BLaER1 (cell line): ENCODE results near the gene GPR135.

Experiments used
- H3K27ac ChIP-seq: shearing (Covaris generic); formaldehyde crosslinking; 2 replicates; pipeline ENCODE4 v1.8.1; 2022
- H3K27me3 ChIP-seq: shearing (Covaris generic); formaldehyde crosslinking; 2 replicates; pipeline ENCODE4 v1.8.1; 2022
- H3K36me3 ChIP-seq: shearing (Covaris generic); formaldehyde crosslinking; 2 replicates; pipeline ENCODE4 v1.8.1; 2022
- H3K4me1 ChIP-seq: shearing (Covaris generic); formaldehyde crosslinking; 2 replicates; pipeline ENCODE4 v1.8.1; 2022
- H3K4me2 ChIP-seq: shearing (Covaris generic); formaldehyde crosslinking; 2 replicates; pipeline ENCODE4 v1.8.1; 2022
- H3K4me3 ChIP-seq: shearing (Covaris generic); formaldehyde crosslinking; 2 replicates; pipeline ENCODE4 v1.8.1; 2022
- H3K9ac ChIP-seq: shearing (Covaris generic); formaldehyde crosslinking; 2 replicates; pipeline ENCODE4 v1.8.1; 2022
- H3K9me3 ChIP-seq: shearing (Covaris generic); formaldehyde crosslinking; 2 replicates; pipeline ENCODE4 v1.8.1; 2022
- H4K20me1 ChIP-seq: shearing (Covaris generic); formaldehyde crosslinking; 2 replicates; pipeline ENCODE4 v1.8.1; 2022
- Cebpa-rat ChIP-seq: shearing (Covaris generic); IDR thresholded peaks from 2 replicates; pipeline ENCODE4 v1.8.1; 2022

The GPR135 gene

GRCh38 chr14:59475709-59476108, 10.5 kb upstream of the GPR135 start:
- no peak overlapping the region for H3K4me3 ChIP-seq
- peaks cover 17% of the 10 kb centered on the region for H4K20me1 ChIP-seq
- H3K27ac ChIP-seq = no peak overlapping the region
- H3K9me3 ChIP-seq = no peaks in the 10 kb centered on the region
- H3K9ac ChIP-seq = no peak overlapping the region
- peaks cover 8% of the 10 kb centered on the region for H3K4me1 ChIP-seq
- no peak overlapping the region for H3K4me2 ChIP-seq
- TF ChIP-seq Cebpa-rat = no peak
- peaks cover 61% of the 10 kb centered on the region for H3K36me3 ChIP-seq
- no peaks in the 10 kb centered on the region for H3K27me3 ChIP-seq

GRCh38 chr14:59474172-59474571, 9.0 kb upstream of the GPR135 start:
- no peak for TF ChIP-seq Cebpa-rat
- Histone ChIP-seq H4K20me1 (peaks cover 8% of the 10 kb centered on the region; the same call in 1 of the 2 replicates), H3K9me3 (no peaks in the 10 kb centered on the region), H3K4me2 (no peak overlapping the region), H3K36me3 (peaks cover 73% of the 10 kb centered on the region), H3K4me3 (no peak overlapping the region), H3K9ac (no peak overlapping the region), H3K27ac (no peak overlapping the region), H3K27me3 (no peaks in the 10 kb centered on the region), H3K4me1 (no peaks in the 10 kb centered on the region)

GRCh38 chr14:59464486-59465315, 479 bp downstream of the GPR135 start:
- H3K4me2 ChIP-seq = peak overlapping the region; percentile 92
- peaks cover 8% of the 10 kb centered on the region; the same call in 1 of the 2 replicates for H3K36me3 ChIP-seq

GRCh38 chr14:59463787-59464485, 1.2 kb downstream of the GPR135 start:
- Histone ChIP-seq H3K4me3 (peak overlapping the region; percentile 70), H3K9me3 (no peaks in the 10 kb centered on the region), H3K9ac (peak overlapping the region; percentile 30; the same call in 1 of the 2 replicates), H3K36me3 (peaks cover 4% of the 10 kb centered on the region; the same call in 1 of the 2 replicates), H4K20me1 (peaks cover 38% of the 10 kb centered on the region), H3K27ac (no peak overlapping the region), H3K27me3 (peaks cover 40% of the 10 kb centered on the region), H3K4me1 (peaks cover 16% of the 10 kb centered on the region), H3K4me2 (peak overlapping the region; percentile 92)
- no peak for TF ChIP-seq Cebpa-rat

More at GRCh38 chr14:59464486-59465315, 479 bp downstream of the GPR135 start:
- H3K9ac ChIP-seq = peak overlapping the region; percentile 30
- TF ChIP-seq Cebpa-rat = no peak
- H3K4me3 ChIP-seq = peak overlapping the region; percentile 70
- H3K27ac ChIP-seq = no peak overlapping the region
- no peaks in the 10 kb centered on the region for H3K9me3 ChIP-seq
- H3K4me1 ChIP-seq = peaks cover 16% of the 10 kb centered on the region
- peaks cover 40% of the 10 kb centered on the region for H3K27me3 ChIP-seq
- peaks cover 38% of the 10 kb centered on the region for H4K20me1 ChIP-seq

- Histone ChIP-seq H4K20me1 (peaks cover 38% of the 10 kb centered on the region), H3K27ac (no peak overlapping the region), H3K27me3 (peaks cover 40% of the 10 kb centered on the region), H3K9me3 (no peaks in the 10 kb centered on the region), H3K4me1 (peaks cover 16% of the 10 kb centered on the region), H3K4me3 (no peak overlapping the region), H3K4me2 (no peak overlapping the region), H3K9ac (no peak overlapping the region), H3K36me3 (no peaks in the 10 kb centered on the region; the same call in 1 of the 2 replicates)
- no peak for TF ChIP-seq Cebpa-rat
Observed at GRCh38 chr14:59461891-59462290, 3.3 kb downstream of the GPR135 start.

GRCh38 chr14:59460378-59460777, 4.8 kb downstream of the GPR135 start:
- Histone ChIP-seq H4K20me1 (peaks cover 24% of the 10 kb centered on the region), H3K4me2 (no peak overlapping the region), H3K27ac (no peak overlapping the region), H3K9me3 (no peaks in the 10 kb centered on the region), H3K4me3 (no peak overlapping the region), H3K4me1 (peaks cover 14% of the 10 kb centered on the region), H3K36me3 (peaks cover 3% of the 10 kb centered on the region; the same call in 1 of the 2 replicates), H3K27me3 (peaks cover 27% of the 10 kb centered on the region), H3K9ac (no peak overlapping the region)
- no peak for TF ChIP-seq Cebpa-rat

- Histone ChIP-seq H3K9me3 (no peaks in the 10 kb centered on the region), H3K4me2 (no peak overlapping the region), H3K4me1 (no peaks in the 10 kb centered on the region), H3K9ac (no peak overlapping the region), H3K36me3 (peaks cover 7% of the 10 kb centered on the region; the same call in 1 of the 2 replicates), H3K4me3 (no peak overlapping the region), H4K20me1 (peaks cover 5% of the 10 kb centered on the region; the same call in 1 of the 2 replicates), H3K27me3 (peaks cover 8% of the 10 kb centered on the region), H3K27ac (no peak overlapping the region)
- no peak for TF ChIP-seq Cebpa-rat
Observed at GRCh38 chr14:59458486-59458885, 6.7 kb downstream of the GPR135 start.

- Histone ChIP-seq H3K4me2 (no peak overlapping the region), H3K27me3 (no peaks in the 10 kb centered on the region), H3K9me3 (no peaks in the 10 kb centered on the region), H4K20me1 (no peaks in the 10 kb centered on the region), H3K36me3 (peaks cover 7% of the 10 kb centered on the region; the same call in 1 of the 2 replicates), H3K4me1 (no peaks in the 10 kb centered on the region), H3K9ac (no peak overlapping the region), H3K4me3 (no peak overlapping the region), H3K27ac (no peak overlapping the region)
- no peak for TF ChIP-seq Cebpa-rat
Observed at GRCh38 chr14:59455411-59455810, 9.8 kb downstream of the GPR135 start.

- H3K4me2 ChIP-seq = no peak overlapping the region
- no peaks in the 10 kb centered on the region for H3K4me1 ChIP-seq
- H3K9me3 ChIP-seq = no peaks in the 10 kb centered on the region
- TF ChIP-seq Cebpa-rat = no peak
- H4K20me1 ChIP-seq = no peaks in the 10 kb centered on the region
- H3K36me3 ChIP-seq = peaks cover 7% of the 10 kb centered on the region; the same call in 1 of the 2 replicates
- H3K27me3 ChIP-seq = no peaks in the 10 kb centered on the region
- no peak overlapping the region for H3K27ac ChIP-seq
- no peak overlapping the region for H3K4me3 ChIP-seq
- H3K9ac ChIP-seq = no peak overlapping the region
Observed at GRCh38 chr14:59454139-59454538, 11.0 kb downstream of the GPR135 start.

- no peak for TF ChIP-seq Cebpa-rat
- Histone ChIP-seq H3K9me3 (no peaks in the 10 kb centered on the region), H3K27ac (no peak overlapping the region), H3K27me3 (no peaks in the 10 kb centered on the region), H3K36me3 (peaks cover 7% of the 10 kb centered on the region; the same call in 1 of the 2 replicates), H4K20me1 (no peaks in the 10 kb centered on the region), H3K4me3 (no peak overlapping the region), H3K4me1 (no peaks in the 10 kb centered on the region), H3K4me2 (no peak overlapping the region), H3K9ac (no peak overlapping the region)
Observed at GRCh38 chr14:59451849-59452248, 13.3 kb downstream of the GPR135 start.
